KMS-11 (cell line): ENCODE results near the gene USP49.

Experiments used
- H2AFZ ChIP-seq: fragments of 200-600 bp; sonication (generic); 2 replicates; pipeline ENCODE4 v1.6.1; 2016; ENCODE audit warnings: antibody characterized with exemption, mixed run types, low read depth
- H3K27ac ChIP-seq: fragments of 200-600 bp; sonication (generic); 2 replicates; pipeline ENCODE4 v1.6.1; 2016; ENCODE audit warnings: mild to moderate bottlenecking, mixed run types
- H3K27me3 ChIP-seq: fragments of 200-600 bp; sonication (generic); 2 replicates; pipeline ENCODE4 v1.6.1; 2017; ENCODE audit warnings: mild to moderate bottlenecking, low read depth, mixed run types, moderate library complexity; ENCODE audit not compliant: insufficient read depth
- H3K36me3 ChIP-seq: fragments of 200-600 bp; sonication (generic); 2 replicates; pipeline ENCODE4 v1.6.1; 2017; ENCODE audit warnings: mild to moderate bottlenecking, mixed run types; ENCODE audit not compliant: insufficient read depth
- H3K4me1 ChIP-seq: fragments of 200-600 bp; sonication (generic); 2 replicates; pipeline ENCODE4 v1.6.1; 2016; ENCODE audit warnings: mild to moderate bottlenecking, low read depth, mixed run types; ENCODE audit not compliant: poor library complexity, severe bottlenecking
- H3K4me2 ChIP-seq: fragments of 200-600 bp; sonication (generic); 2 replicates; pipeline ENCODE4 v1.7.0; 2016; ENCODE audit warnings: mild to moderate bottlenecking, mixed run types
- H3K4me3 ChIP-seq: fragments of 200-600 bp; sonication (generic); IDR thresholded peaks from 2 replicates; pipeline ENCODE4 v1.6.1; 2017; ENCODE audit warnings: low read depth, low read length, mixed read lengths; ENCODE audit not compliant: insufficient read depth
- H3K79me2 ChIP-seq: fragments of 200-600 bp; sonication (generic); 2 replicates; pipeline ENCODE4 v1.6.1; 2016; ENCODE audit warnings: low read depth, mixed run types; ENCODE audit not compliant: insufficient read depth
- H3K9ac ChIP-seq: fragments of 200-600 bp; sonication (generic); 2 replicates; pipeline ENCODE4 v1.6.1; 2016; ENCODE audit warnings: mild to moderate bottlenecking, mixed run types
- H4K20me1 ChIP-seq: fragments of 200-600 bp; sonication (generic); 2 replicates; pipeline ENCODE4 v1.6.1; 2016; ENCODE audit warnings: mild to moderate bottlenecking, mixed run types; ENCODE audit not compliant: insufficient read depth
- TF ChIP-seq, protein P1 (sequence below): fragments of 200-600 bp; sonication (generic); conservative IDR thresholded peaks from 2 replicates; pipeline ENCODE4 v1.6.1; 2017; ENCODE audit warnings: low read depth, mild to moderate bottlenecking, antibody characterized with exemption, low read length, moderate library complexity, mixed read lengths

USP49 gene

DNA sequence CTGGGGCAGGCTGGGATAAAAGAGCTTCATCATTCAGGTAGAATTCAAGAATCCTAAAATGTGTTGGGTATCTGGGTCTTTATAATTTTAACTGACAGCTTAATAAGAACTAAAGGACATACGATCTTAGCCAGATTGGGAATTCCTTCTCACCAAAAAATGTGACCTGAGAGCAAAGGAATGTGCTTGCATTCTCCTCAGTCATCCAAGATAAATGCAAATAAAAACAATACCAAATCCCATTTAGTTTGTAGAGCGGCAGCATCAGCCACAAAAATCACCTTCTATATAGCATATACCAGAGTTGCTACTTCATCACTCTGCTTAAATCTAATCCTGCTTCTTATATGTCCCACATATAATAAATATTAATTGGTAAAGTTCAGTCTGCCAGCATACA lies 16.9 kb downstream of the USP49 start:
- Histone ChIP-seq H3K36me3 (no peaks in the 10 kb centered on the region; the same call in 1 of the 2 replicates), H4K20me1 (no peaks in the 10 kb centered on the region), H3K4me1 (no peaks in the 10 kb centered on the region), H3K4me3 (no peak overlapping the region), H3K9ac (no peak overlapping the region), H3K4me2 (no peak overlapping the region), H3K79me2 (no peaks in the 10 kb centered on the region), H3K27ac (no peak overlapping the region), H3K27me3 (no peaks in the 10 kb centered on the region), H2AFZ (no peak overlapping the region)
- TF ChIP-seq, protein P1, sequence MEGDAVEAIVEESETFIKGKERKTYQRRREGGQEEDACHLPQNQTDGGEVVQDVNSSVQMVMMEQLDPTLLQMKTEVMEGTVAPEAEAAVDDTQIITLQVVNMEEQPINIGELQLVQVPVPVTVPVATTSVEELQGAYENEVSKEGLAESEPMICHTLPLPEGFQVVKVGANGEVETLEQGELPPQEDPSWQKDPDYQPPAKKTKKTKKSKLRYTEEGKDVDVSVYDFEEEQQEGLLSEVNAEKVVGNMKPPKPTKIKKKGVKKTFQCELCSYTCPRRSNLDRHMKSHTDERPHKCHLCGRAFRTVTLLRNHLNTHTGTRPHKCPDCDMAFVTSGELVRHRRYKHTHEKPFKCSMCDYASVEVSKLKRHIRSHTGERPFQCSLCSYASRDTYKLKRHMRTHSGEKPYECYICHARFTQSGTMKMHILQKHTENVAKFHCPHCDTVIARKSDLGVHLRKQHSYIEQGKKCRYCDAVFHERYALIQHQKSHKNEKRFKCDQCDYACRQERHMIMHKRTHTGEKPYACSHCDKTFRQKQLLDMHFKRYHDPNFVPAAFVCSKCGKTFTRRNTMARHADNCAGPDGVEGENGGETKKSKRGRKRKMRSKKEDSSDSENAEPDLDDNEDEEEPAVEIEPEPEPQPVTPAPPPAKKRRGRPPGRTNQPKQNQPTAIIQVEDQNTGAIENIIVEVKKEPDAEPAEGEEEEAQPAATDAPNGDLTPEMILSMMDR, result no peak

DNA sequence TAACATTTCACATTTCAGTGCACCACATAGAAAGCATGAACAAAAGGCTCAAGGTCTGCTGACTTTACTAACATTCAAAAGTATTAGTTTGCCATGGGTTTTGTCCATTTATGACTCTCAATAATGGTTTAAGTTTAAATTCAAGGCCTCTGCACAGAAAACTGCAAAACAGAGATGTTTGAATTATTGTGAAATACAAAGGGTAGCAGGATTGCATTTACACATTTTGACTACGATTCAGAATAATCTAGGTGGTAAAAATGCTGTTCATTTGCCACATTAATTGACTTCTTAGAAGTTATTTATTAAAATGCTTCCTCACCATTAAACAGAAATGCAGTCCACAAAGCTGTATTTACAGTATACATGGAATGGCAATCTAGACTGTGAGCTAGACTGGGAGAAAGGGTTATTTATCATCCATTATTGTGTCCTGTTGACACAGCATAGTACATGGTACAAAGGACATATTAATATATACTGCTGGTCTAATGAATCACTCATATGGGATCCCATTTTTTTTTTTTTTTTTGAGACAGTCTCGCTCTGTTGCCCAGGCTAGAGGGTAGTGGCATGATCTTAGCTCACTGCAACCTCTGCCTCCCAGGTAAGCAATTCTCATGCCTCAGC lies 18.0 kb downstream of the USP49 start:
- no peak overlapping the region for H3K27ac ChIP-seq
- H3K4me2 ChIP-seq, result no peak overlapping the region
- H3K4me1 ChIP-seq, result no peaks in the 10 kb centered on the region
- TF ChIP-seq, protein P1, result no peak
- H2AFZ ChIP-seq, result no peak overlapping the region
- no peaks in the 10 kb centered on the region for H4K20me1 ChIP-seq
- H3K36me3 ChIP-seq, result no peaks in the 10 kb centered on the region; the same call in 1 of the 2 replicates
- no peaks in the 10 kb centered on the region for H3K79me2 ChIP-seq
- no peaks in the 10 kb centered on the region for H3K27me3 ChIP-seq
- no peak overlapping the region for H3K4me3 ChIP-seq
- no peak overlapping the region for H3K9ac ChIP-seq

DNA sequence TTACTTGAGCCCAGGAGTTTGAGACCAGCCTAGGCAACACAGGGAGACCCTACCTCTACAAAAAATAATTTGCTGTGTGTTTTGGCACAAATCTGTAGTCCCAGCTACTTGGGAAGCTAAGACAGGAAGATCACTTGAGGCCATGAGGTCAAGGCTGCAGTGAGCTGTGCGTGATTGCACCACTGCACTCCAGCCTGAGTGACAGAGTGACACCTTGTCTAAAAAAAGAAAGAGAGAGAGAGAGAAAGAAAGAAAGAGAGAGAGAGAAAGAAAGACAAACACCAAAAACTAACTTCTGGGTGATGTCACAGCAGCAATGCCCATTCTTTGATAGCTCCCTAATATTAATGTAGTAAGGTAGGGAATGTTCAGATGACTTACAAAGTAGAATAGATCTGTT lies 20.4 kb downstream of the USP49 start:
- TF ChIP-seq, protein P1, result no peak
- no peak overlapping the region for H3K4me3 ChIP-seq
- no peaks in the 10 kb centered on the region; the same call in 1 of the 2 replicates for H3K36me3 ChIP-seq
- H4K20me1 ChIP-seq, result no peaks in the 10 kb centered on the region
- H3K4me1 ChIP-seq, result peaks cover 4% of the 10 kb centered on the region
- no peak overlapping the region for H2AFZ ChIP-seq
- H3K4me2 ChIP-seq, result no peak overlapping the region
- no peak overlapping the region for H3K9ac ChIP-seq
- no peak overlapping the region for H3K27ac ChIP-seq
- no peaks in the 10 kb centered on the region for H3K27me3 ChIP-seq
- no peaks in the 10 kb centered on the region for H3K79me2 ChIP-seq

DNA sequence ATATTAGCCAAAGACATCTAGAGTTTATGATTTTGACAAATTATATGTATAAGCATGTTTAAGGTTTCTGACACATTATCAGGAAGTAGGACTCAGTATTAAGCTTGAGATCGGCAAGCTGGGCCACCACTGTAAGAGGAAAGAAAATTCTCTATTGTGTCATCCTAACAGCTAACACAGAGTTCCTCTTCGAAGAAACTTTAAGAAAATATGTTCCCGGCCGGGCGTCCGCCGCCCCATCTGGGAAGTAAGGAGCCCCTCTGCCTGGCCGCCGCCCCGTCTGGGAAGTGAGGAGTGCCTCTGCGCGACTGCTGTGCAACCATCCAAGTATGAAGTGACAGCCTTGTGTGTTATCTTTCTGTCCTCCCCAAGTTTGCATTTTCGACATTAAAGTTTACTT lies 23.0 kb downstream of the USP49 start:
- TF ChIP-seq, protein P1, result no peak

More for the DNA sequence above, 23.0 kb downstream of the USP49 start:
- H3K79me2 ChIP-seq, result no peaks in the 10 kb centered on the region
- no peak overlapping the region for H3K4me3 ChIP-seq
- no peaks in the 10 kb centered on the region for H4K20me1 ChIP-seq
- H3K4me2 ChIP-seq, result no peak overlapping the region
- no peak overlapping the region for H2AFZ ChIP-seq
- H3K4me1 ChIP-seq, result peaks cover 9% of the 10 kb centered on the region
- no peaks in the 10 kb centered on the region for H3K27me3 ChIP-seq
- H3K9ac ChIP-seq, result no peak overlapping the region
- H3K27ac ChIP-seq, result no peak overlapping the region
- H3K36me3 ChIP-seq, result no peaks in the 10 kb centered on the region; the same call in 1 of the 2 replicates
